CD14-positive monocyte (primary cell): ENCODE data around the gene CYTH4. TPM values are rescaled to one million over a fixed set of nuclear protein-coding genes. Genes with fewer than 3 reads are reported as not detected.

Source experiments
- DNase-seq, 3 donors: peaks; one replicate each; pipeline ENCODE4 v3.0.0-alpha.2; 2011 to 2022
- H2AFZ ChIP-seq: 2 replicates; pipeline ENCODE4 v1.6.0; 2012; ENCODE audit warnings: mild to moderate bottlenecking, low read depth, low read length, inconsistent platforms; ENCODE audit not compliant: insufficient read depth, poor library complexity, severe bottlenecking
- H3K27ac ChIP-seq, 2 donors: 1 replicate in 1 of 2; 2 replicates in 1 of 2; pipeline ENCODE4 v1.5.1; 2012 to 2013; ENCODE audit warnings: low read length in 2 of 2, control low read depth in 1 of 2, inconsistent platforms in 1 of 2, low read depth in 1 of 2, mild to moderate bottlenecking in 1 of 2
- H3K27me3 ChIP-seq, 2 donors: one replicate each; pipeline versions ENCODE4 v1.6.0 to v1.6.1; 2011 to 2013; ENCODE audit warnings: low read length in 2 of 2; ENCODE audit not compliant: control insufficient read depth in 2 of 2, insufficient read depth in 2 of 2
- H3K36me3 ChIP-seq, 2 donors: replicated peaks in 1 of 2; 1 replicate in 1 of 2; 2 replicates in 1 of 2; pipeline versions ENCODE4 v1.5.1 to v1.6.1; 2012 to 2013; ENCODE audit warnings: low read length in 2 of 2, control low read depth in 1 of 2, inconsistent platforms in 1 of 2, mild to moderate bottlenecking in 1 of 2; ENCODE audit not compliant: insufficient read depth in 2 of 2, control insufficient read depth in 1 of 2
- H3K4me1 ChIP-seq, 2 donors: 1 replicate in 1 of 2; 2 replicates in 1 of 2; pipeline versions ENCODE4 v1.5.1 to v1.6.1; 2012 to 2013; ENCODE audit warnings: low read length in 2 of 2, control low read depth in 1 of 2, inconsistent platforms in 1 of 2, mild to moderate bottlenecking in 1 of 2, moderate library complexity in 1 of 2; ENCODE audit not compliant: insufficient read depth in 2 of 2, control insufficient read depth in 1 of 2
- H3K4me2 ChIP-seq: replicated peaks from 2 replicates; pipeline ENCODE3; 2012; ENCODE audit warnings: low read length, moderate library complexity, mild to moderate bottlenecking; ENCODE audit not compliant: poor library complexity, severe bottlenecking; ENCODE audit errors: extremely low read depth
- H3K4me3 ChIP-seq, 3 experiments: fragments of 200-600 bp in 1 of 3; sonication (generic) in 1 of 3; replicated peaks in 1 of 3; 1 replicate in 2 of 3; 2 replicates in 1 of 3; pipeline ENCODE4 v1.5.1; 2011 to 2013; ENCODE audit warnings: low read length in 3 of 3, mild to moderate bottlenecking in 3 of 3, control low read depth in 2 of 3, low read depth in 2 of 3, inconsistent platforms in 1 of 3, moderate library complexity in 1 of 3
- H3K79me2 ChIP-seq: 2 replicates; pipeline ENCODE4 v1.6.0; 2012; ENCODE audit warnings: mild to moderate bottlenecking, control low read depth, inconsistent platforms, low read length, moderate library complexity; ENCODE audit not compliant: insufficient read depth
- H3K9ac ChIP-seq: 2 replicates; pipeline ENCODE4 v1.6.0; 2017; ENCODE audit warnings: low read length, mild to moderate bottlenecking; ENCODE audit not compliant: insufficient read depth, poor library complexity, severe bottlenecking
- H3K9me3 ChIP-seq, 2 donors: replicated peaks in 1 of 2; 1 replicate in 1 of 2; 2 replicates in 1 of 2; pipeline versions ENCODE4 v1.5.1 to v1.6.1; 2012 to 2013; ENCODE audit warnings: low read length in 2 of 2, control low read depth in 1 of 2; ENCODE audit not compliant: control insufficient read depth in 1 of 2, insufficient read depth in 1 of 2
- H4K20me1 ChIP-seq: 2 replicates; pipeline ENCODE4 v1.6.0; 2012; ENCODE audit warnings: mild to moderate bottlenecking, low read length, control low read depth, moderate library complexity; ENCODE audit not compliant: insufficient read depth
- H3K27ac Mint-ChIP-seq, 7 donors: one replicate each; pipeline ENCODE4 v1.8.0; 2020; ENCODE audit warnings: mild to moderate bottlenecking in 7 of 7, mixed read lengths in 7 of 7, moderate library complexity in 6 of 7, inconsistent platforms in 2 of 7
- H3K27me3 Mint-ChIP-seq, 3 donors: one replicate each; pipeline ENCODE4 v1.8.0; 2021 to 2022; ENCODE audit warnings: low read depth in 3 of 3, mild to moderate bottlenecking in 3 of 3, mixed read lengths in 3 of 3, moderate library complexity in 3 of 3, inconsistent platforms in 1 of 3
- H3K36me3 Mint-ChIP-seq, 2 donors: one replicate each; pipeline ENCODE4 v1.8.0; 2020; ENCODE audit warnings: mixed read lengths in 2 of 2, inconsistent platforms in 1 of 2, mild to moderate bottlenecking in 1 of 2
- H3K4me1 Mint-ChIP-seq: one replicate; pipeline ENCODE4 v1.8.0; 2020; ENCODE audit warnings: mild to moderate bottlenecking, mixed read lengths
- H3K4me3 Mint-ChIP-seq, 2 donors: one replicate each; pipeline ENCODE4 v1.8.0; 2020; ENCODE audit warnings: mild to moderate bottlenecking in 2 of 2, mixed read lengths in 2 of 2, moderate library complexity in 1 of 2
- H3K9me3 Mint-ChIP-seq, 7 donors: one replicate each; pipeline ENCODE4 v1.8.0; 2020 to 2022; ENCODE audit warnings: mixed read lengths in 7 of 7, mild to moderate bottlenecking in 6 of 7, moderate library complexity in 6 of 7, inconsistent platforms in 2 of 7
- WGBS: methylation state at CpG from one replicate; pipeline ENCODE4 v1.1.5; 2013; ENCODE audit warnings: missing lambda C conversion rate; ENCODE audit not compliant: insufficient coverage; 5-methylcytosine and 5-hydroxymethylcytosine counted together
- intact Hi-C, 2 donors: fragments of 100-400 bp; cut with micrococcal nuclease; formaldehyde crosslinking; loops; one replicate each; pipeline versions ENCODE4 v1.15.0 to v1.15.1; 2023
- polyA plus RNA-seq, 3 donors: library from polyadenylated mRNA; depleted of rRNA in 1 of 3; unstranded in 2 of 3; stranded (reverse) in 1 of 3; fragments of 300-500 nt in 2 of 3; fragments of >200 nt in 1 of 3; fragmentation: Illumina TruSeq in 2 of 3; gene quantifications; 1 replicate in 2 of 3; 2 replicates in 1 of 3; pipeline ENCODE4 v1.2.3, GENCODE V29; 2012 to 2021
- TF ChIP-seq, protein P1 (sequence below): fragments of 200-600 bp; IDR thresholded peaks from one replicate; pipeline ENCODE4 v1.8.0; 2022; ENCODE audit warnings: antibody characterized with exemption, mild to moderate bottlenecking

Gene CYTH4
- polyA plus RNA-seq, 3 donors: 51.0 to 254 (median 70.0) TPM

- no peaks in the 10 kb centered on the region for H3K36me3 ChIP-seq
- DNase-seq: no peak
- H4K20me1 ChIP-seq: no peaks in the 10 kb centered on the region
- intact Hi-C loops: no loop called here
- no peak overlapping the region for H3K9ac ChIP-seq
- no peak overlapping the region for H3K4me3 ChIP-seq
- H3K9me3 ChIP-seq: no peaks in the 10 kb centered on the region
- H3K27me3 Mint-ChIP-seq: peaks cover 3 to 13% (median 4%) of the 10 kb centered on the region in 3 donors
- TF ChIP-seq, protein P1, sequence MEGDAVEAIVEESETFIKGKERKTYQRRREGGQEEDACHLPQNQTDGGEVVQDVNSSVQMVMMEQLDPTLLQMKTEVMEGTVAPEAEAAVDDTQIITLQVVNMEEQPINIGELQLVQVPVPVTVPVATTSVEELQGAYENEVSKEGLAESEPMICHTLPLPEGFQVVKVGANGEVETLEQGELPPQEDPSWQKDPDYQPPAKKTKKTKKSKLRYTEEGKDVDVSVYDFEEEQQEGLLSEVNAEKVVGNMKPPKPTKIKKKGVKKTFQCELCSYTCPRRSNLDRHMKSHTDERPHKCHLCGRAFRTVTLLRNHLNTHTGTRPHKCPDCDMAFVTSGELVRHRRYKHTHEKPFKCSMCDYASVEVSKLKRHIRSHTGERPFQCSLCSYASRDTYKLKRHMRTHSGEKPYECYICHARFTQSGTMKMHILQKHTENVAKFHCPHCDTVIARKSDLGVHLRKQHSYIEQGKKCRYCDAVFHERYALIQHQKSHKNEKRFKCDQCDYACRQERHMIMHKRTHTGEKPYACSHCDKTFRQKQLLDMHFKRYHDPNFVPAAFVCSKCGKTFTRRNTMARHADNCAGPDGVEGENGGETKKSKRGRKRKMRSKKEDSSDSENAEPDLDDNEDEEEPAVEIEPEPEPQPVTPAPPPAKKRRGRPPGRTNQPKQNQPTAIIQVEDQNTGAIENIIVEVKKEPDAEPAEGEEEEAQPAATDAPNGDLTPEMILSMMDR: no peak
- no peaks in the 10 kb centered on the region for H3K36me3 Mint-ChIP-seq
- no peaks in the 10 kb centered on the region for H3K4me1 Mint-ChIP-seq
- no peaks in the 10 kb centered on the region for H3K9me3 Mint-ChIP-seq
- no peak overlapping the region for H3K27ac ChIP-seq
- H3K4me1 ChIP-seq: no peaks in the 10 kb centered on the region
- H3K79me2 ChIP-seq: no peaks in the 10 kb centered on the region
- H2AFZ ChIP-seq: no peak overlapping the region
- H3K4me2 ChIP-seq: no peak overlapping the region
- no peak overlapping the region for H3K4me3 Mint-ChIP-seq
- H3K27ac Mint-ChIP-seq: no peak overlapping the region
- H3K27me3 ChIP-seq: no peaks in the 10 kb centered on the region
- WGBS: 96% methylated on average over 12 of the region's 19 CpGs
These were observed 66.9 kb downstream of the CYTH4 start for GRCh38 chr22:37349043-37349814.

GRCh38 chr22:37351232-37351631 is 68.9 kb downstream of the CYTH4 start:
- Histone ChIP-seq H3K9me3 (no peaks in the 10 kb centered on the region), H3K79me2 (no peaks in the 10 kb centered on the region), H4K20me1 (no peaks in the 10 kb centered on the region), H3K4me3 (no peak overlapping the region), H2AFZ (no peak overlapping the region), H3K36me3 (no peaks in the 10 kb centered on the region), H3K4me2 (no peak overlapping the region), H3K4me1 (no peaks in the 10 kb centered on the region), H3K27me3 (no peaks in the 10 kb centered on the region), H3K27ac (no peak overlapping the region), H3K9ac (no peak overlapping the region)
- intact Hi-C loops: no loop called here
- Mint-ChIP-seq H3K4me3 (no peak overlapping the region), H3K27ac (no peak overlapping the region), H3K36me3 (no peaks in the 10 kb centered on the region), H3K4me1 (no peaks in the 10 kb centered on the region), H3K9me3 (no peaks in the 10 kb centered on the region), H3K27me3 (peaks cover 0 to 9% (median 3%) of the 10 kb centered on the region in 3 donors)
- TF ChIP-seq, protein P1: no peak
- WGBS: 74% methylated on average over 3 of the region's 3 CpGs
- no peak for DNase-seq
